ENCODE measurements around the gene PDZK1IP1. TPM values are rescaled to one million over a fixed set of nuclear protein-coding genes. Genes with fewer than 3 reads are reported as not detected.

Gene PDZK1IP1
- total and polyA plus RNA-seq, 9 donors = 0.36 to 66.1 (median 0.61) TPM; not detected in 2

DNA sequence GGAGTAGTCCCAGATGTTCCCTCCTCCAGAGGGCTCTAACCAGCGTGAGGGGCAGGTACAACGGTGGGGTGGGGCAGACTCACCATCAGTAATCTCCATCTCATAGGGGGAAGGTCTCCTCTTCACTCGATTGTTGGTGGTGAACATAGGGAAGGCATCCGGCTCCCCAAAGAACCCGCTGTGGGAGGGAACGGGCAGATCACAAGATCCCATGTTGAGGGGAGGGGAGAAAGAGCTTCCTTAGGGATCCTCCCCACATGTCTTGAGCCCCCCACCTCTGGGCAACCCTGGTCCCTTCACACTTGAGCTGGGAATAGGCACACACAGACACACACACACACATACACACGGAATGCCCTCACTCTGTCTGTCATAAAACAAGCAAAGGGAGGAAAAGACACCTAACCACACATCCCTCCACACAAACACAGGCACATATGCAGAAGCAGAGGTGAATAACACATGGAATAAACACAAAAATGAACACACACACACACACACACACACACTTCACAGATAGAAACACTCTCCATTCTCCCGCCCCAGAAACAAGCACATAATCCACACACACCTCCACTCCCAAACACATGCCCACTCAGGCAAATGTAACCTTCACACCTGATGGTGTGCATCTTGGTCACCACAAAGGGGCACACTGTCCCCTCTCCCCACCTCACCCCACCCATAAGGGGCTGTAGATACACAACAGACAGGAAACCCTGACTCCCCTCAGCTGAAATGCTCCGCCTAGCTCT is 34.3 kb upstream of the PDZK1IP1 start:
- Histone ChIP-seq H3K4me3 (no peak overlapping the region), H3K27me3 (no peaks in the 10 kb centered on the region), H3K27ac (no peak overlapping the region), H3K4me1 (ENCODE audit: insufficient read depth) (peaks cover 6% of the 10 kb centered on the region), H3K9me3 (no peaks in the 10 kb centered on the region), H3K36me3 (no peaks in the 10 kb centered on the region)
- WGBS, 3 donors = 13 to 32% (median 17%) methylated on average over 9 of the region's 9 CpGs
- intact Hi-C loops (cut with DNase I) = no loop called here
- TF ChIP-seq, protein P1, sequence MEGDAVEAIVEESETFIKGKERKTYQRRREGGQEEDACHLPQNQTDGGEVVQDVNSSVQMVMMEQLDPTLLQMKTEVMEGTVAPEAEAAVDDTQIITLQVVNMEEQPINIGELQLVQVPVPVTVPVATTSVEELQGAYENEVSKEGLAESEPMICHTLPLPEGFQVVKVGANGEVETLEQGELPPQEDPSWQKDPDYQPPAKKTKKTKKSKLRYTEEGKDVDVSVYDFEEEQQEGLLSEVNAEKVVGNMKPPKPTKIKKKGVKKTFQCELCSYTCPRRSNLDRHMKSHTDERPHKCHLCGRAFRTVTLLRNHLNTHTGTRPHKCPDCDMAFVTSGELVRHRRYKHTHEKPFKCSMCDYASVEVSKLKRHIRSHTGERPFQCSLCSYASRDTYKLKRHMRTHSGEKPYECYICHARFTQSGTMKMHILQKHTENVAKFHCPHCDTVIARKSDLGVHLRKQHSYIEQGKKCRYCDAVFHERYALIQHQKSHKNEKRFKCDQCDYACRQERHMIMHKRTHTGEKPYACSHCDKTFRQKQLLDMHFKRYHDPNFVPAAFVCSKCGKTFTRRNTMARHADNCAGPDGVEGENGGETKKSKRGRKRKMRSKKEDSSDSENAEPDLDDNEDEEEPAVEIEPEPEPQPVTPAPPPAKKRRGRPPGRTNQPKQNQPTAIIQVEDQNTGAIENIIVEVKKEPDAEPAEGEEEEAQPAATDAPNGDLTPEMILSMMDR (IDR thresholded peaks at IDR 0.05) = no peak
- TF ChIP-seq POLR2A (IDR thresholded peaks at IDR 0.05) = no peak
- no peak for TF ChIP-seq EP300 (IDR thresholded peaks at IDR 0.05)
- DNase-seq = no peak

DNA sequence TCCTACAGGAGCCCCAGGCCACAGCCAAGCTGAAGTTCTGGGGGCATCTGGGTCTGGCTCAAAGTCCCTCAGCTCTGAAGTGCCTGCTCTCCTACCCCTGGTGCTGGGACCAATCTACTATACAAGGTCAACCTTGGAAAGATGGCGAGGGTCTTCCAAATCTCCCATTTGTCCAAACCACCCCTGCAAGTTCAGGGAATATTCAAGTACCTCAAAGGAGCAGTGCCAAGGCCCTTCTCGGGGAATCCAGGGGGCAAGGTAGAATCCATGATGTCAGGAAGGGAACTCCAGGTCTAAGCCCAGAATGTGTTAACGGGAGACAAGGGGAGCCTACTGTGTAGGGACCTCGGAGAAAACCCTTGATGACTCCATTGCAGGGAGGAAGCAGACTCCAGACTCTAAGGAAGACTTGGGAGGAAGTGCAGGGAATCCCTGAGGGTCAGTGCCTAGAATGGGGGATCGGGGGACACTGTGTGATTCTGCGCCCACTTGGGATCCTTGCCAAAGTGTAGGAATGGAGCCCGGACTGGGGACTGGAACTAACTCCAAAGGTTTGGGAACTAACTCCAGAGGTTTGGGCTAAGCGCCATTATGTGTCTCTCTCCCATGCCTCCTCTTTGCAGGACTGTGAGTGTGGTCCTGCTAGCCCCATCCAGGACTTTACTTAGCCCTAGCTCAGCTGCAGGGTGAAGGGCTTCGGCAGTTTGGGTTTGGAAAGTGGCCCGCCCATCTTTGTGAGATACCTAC is 33.5 kb upstream of the PDZK1IP1 start:
- no peaks in the 10 kb centered on the region for H3K9me3 ChIP-seq
- H3K27me3 ChIP-seq = no peaks in the 10 kb centered on the region
- TF ChIP-seq POLR2A (IDR thresholded peaks at IDR 0.05) = no peak
- TF ChIP-seq EP300 (IDR thresholded peaks at IDR 0.05) = no peak
- TF ChIP-seq, protein P1 (IDR thresholded peaks at IDR 0.05) = no peak
- intact Hi-C loops (cut with DNase I) = no loop called here
- H3K27ac ChIP-seq = no peak overlapping the region
- DNase-seq = no peak
- 40 to 43% (median 41%) methylated on average over 10 of the region's 10 CpGs for WGBS, 3 donors
- no peak overlapping the region for H3K4me3 ChIP-seq
- H3K36me3 ChIP-seq = no peaks in the 10 kb centered on the region
- peaks cover 6% of the 10 kb centered on the region for H3K4me1 ChIP-seq (ENCODE audit: insufficient read depth)

DNA sequence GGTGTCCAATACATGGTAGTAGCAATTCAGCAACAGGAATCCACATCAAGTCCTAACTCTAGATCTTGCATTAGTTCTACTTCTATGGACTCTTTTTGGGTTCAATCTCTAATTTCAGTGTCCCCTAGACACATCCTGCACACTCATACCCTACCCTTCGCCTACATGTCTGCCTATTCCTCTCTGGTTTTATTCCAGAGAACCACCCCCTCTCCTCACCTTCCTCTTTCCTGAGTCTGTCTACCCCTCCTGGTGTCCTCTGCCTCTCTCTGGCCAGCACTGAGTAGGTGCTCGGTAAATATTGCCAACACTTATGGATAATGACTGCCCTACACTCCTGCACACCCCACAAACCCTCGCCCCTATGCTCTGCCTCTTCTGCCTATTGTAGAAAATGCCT is 32.6 kb upstream of the PDZK1IP1 start:
- no peak for TF ChIP-seq EP300 (IDR thresholded peaks at IDR 0.05)
- TF ChIP-seq, protein P1 (IDR thresholded peaks at IDR 0.05) = no peak
- no peak for TF ChIP-seq POLR2A (IDR thresholded peaks at IDR 0.05)
- peaks cover 6% of the 10 kb centered on the region for H3K4me1 ChIP-seq (ENCODE audit: insufficient read depth)
- no peaks in the 10 kb centered on the region for H3K36me3 ChIP-seq
- no peak overlapping the region for H3K27ac ChIP-seq
- H3K9me3 ChIP-seq = no peaks in the 10 kb centered on the region
- no peak overlapping the region for H3K4me3 ChIP-seq
- intact Hi-C loops (cut with DNase I) = no loop called here
- no peaks in the 10 kb centered on the region for H3K27me3 ChIP-seq
- WGBS, 3 donors = 87 to 94% (median 87%) methylated on average over 3 of the region's 3 CpGs
- no peak for DNase-seq

DNA sequence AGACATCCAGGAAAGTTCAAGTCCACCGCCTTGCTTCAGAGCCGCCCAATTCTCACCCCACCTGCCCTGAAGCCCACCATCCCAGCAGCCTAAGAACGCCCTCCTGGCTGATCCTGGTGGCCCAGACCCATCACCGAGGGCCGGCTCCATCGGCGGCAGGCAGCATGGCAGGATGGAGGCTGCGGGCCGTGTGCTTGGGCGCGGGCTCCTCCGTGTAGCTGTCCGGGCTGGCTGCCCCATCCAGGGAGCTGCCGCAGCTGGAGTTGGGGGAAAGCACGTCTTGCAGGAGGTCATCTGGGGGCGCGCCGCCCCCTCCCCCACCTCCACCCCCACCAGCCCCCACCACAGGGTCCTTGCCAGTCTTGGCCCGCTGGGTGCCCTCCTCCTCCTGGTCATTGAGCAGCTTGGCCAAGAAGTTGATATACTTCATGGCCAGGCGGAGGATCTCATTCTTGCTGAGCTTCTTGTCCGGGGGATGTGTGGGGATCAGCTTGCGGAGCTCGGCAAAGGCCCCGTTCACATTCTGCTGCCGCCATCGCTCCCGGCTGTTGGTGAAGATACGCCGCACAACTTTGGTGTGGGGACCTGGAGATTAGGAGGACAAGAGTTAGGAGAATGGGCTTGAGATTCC is 29.9 kb upstream of the PDZK1IP1 start:
- TF ChIP-seq EP300 (IDR thresholded peaks at IDR 0.05) = no peak
- TF ChIP-seq POLR2A (IDR thresholded peaks at IDR 0.05) = no peak

More for the DNA sequence above, 29.9 kb upstream of the PDZK1IP1 start:
- 81 to 89% (median 85%) methylated on average over 26 to 29 of the region's 29 CpGs for WGBS, 3 donors
- H3K4me1 ChIP-seq (ENCODE audit: insufficient read depth) = no peaks in the 10 kb centered on the region
- no peaks in the 10 kb centered on the region for H3K9me3 ChIP-seq
- DNase-seq = no peak
- H3K27me3 ChIP-seq = no peaks in the 10 kb centered on the region
- no peak overlapping the region for H3K4me3 ChIP-seq
- intact Hi-C loops (cut with DNase I) = no loop called here
- no peak overlapping the region for H3K27ac ChIP-seq
- no peaks in the 10 kb centered on the region for H3K36me3 ChIP-seq
